Large intestine (tissue), 3 donors: ENCODE measurements around the gene MICAL2. TPM values are rescaled to one million over a fixed set of nuclear protein-coding genes. Genes with fewer than 3 reads are reported as not detected.

ENCODE experiments used
- DNase-seq, 2 donors: peaks; one replicate each; pipeline versions ENCODE4 v3.0.0 to v3.0.0-alpha.2; 2013
- H3K27ac ChIP-seq: one replicate; pipeline ENCODE4 v1.5.1; 2013; ENCODE audit warnings: low read length
- H3K27me3 ChIP-seq: 2 replicates; pipeline ENCODE4 v1.6.1; 2013; ENCODE audit warnings: low read length; ENCODE audit not compliant: control insufficient read depth, insufficient read depth
- H3K36me3 ChIP-seq: 2 replicates; pipeline ENCODE4 v1.6.1; 2013; ENCODE audit warnings: low read length; ENCODE audit not compliant: control insufficient read depth, insufficient read depth
- H3K4me1 ChIP-seq: one replicate; pipeline ENCODE4 v1.6.1; 2013; ENCODE audit warnings: low read length; ENCODE audit not compliant: control insufficient read depth, insufficient read depth
- H3K4me3 ChIP-seq: one replicate; pipeline ENCODE4 v1.5.1; 2013; ENCODE audit warnings: low read length
- H3K9me3 ChIP-seq: one replicate; pipeline ENCODE4 v1.6.1; 2013; ENCODE audit warnings: mild to moderate bottlenecking, low read depth, low read length, moderate library complexity; ENCODE audit not compliant: control insufficient read depth
- WGBS: methylation state at CpG from one replicate; pipeline ENCODE4 v1.1.5; 2013; ENCODE audit warnings: low lambda C conversion rate; ENCODE audit not compliant: insufficient coverage; 5-methylcytosine and 5-hydroxymethylcytosine counted together
- polyA plus RNA-seq: library from polyadenylated mRNA; unstranded; fragments of 120-200 nt; gene quantifications from one replicate; pipeline ENCODE4 v1.2.1, GENCODE V29; 2013

The MICAL2 gene
- polyA plus RNA-seq, 1 donor: 39.8 TPM

DNA sequence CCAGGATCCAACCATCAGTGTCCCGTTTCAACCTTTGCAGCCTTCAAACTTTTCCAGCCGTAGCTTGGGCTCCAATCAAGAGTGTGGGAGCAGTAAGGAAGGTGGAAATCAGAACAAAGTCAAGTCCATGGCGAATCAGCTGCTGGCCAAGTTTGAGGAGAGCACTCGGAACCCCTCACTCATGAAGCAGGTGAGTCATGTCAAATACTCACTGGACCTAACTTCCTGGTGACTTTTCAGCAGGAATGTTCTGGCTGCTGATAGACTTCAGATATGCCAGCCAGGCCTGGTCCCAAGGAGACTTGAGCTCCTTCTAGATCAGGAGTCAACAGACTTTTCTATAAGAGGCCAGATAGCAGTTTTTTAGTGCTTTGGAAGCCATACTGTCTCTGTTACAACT, 129.0 kb downstream of the MICAL2 start:
- no peaks in the 10 kb centered on the region for H3K27me3 ChIP-seq
- H3K4me1 ChIP-seq: peaks cover 6% of the 10 kb centered on the region
- H3K9me3 ChIP-seq: no peaks in the 10 kb centered on the region
- DNase-seq: no peak
- WGBS: no CpG with 5 or more reads among the region's 4 CpGs
- H3K36me3 ChIP-seq: peaks cover 31% of the 10 kb centered on the region
- H3K27ac ChIP-seq: no peak overlapping the region
- H3K4me3 ChIP-seq: no peak overlapping the region

DNA sequence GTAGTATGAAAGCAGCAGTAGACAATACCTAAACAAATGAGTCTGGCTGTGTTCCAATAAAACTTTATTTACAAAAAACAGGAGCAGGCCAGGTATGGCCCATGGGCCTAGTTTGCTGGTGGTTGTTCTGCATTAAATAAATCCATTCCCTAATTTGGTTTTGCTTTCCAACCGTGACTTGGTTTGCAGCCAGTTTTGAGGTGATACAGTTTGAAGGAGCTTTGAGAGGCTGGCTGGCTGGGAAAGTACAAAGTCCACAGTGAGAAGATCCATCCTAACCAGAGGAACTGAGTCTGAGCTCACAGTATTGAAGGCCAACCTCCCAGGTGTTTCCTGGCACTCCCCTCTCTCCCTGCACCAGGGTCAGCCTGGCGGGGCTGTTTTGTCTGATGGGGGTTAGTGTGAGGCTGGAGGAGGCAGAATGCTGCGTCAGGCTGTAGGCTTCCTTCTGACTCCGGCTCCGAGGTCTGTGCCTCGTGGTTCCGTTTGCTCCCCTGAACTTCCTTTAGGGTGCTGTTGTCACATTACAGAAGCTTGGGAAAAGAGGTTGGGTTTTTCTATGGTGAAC, 129.5 kb downstream of the MICAL2 start:
- Histone ChIP-seq H3K4me1 (peaks cover 6% of the 10 kb centered on the region), H3K27ac (no peak overlapping the region), H3K4me3 (no peak overlapping the region), H3K36me3 (peaks cover 31% of the 10 kb centered on the region), H3K9me3 (no peaks in the 10 kb centered on the region), H3K27me3 (no peaks in the 10 kb centered on the region)
- no CpG with 5 or more reads among the region's 7 CpGs for WGBS
- no peak for DNase-seq

DNA sequence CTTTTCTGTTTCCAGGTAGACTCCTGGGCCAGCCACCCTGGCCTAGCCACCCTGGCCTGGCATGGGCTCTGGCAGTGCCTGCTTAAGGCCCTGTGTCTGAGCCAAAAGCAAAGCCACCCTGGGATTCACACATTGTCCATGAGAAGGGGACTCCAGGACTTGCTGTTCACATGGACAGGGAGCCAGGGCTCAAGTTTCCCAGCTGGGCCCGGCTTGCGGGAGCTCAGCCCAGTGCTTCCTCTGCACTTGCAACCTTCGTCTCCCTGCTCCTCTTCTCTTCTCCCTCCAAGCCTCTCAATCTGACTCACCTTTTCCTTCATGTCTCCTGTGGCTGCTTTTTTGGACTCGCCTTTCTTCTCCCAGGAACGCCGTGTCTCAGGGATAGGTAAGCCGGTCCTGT, 130.3 kb downstream of the MICAL2 start:
- no peak for DNase-seq
- no peak overlapping the region for H3K4me3 ChIP-seq
- H3K9me3 ChIP-seq: no peaks in the 10 kb centered on the region
- no peaks in the 10 kb centered on the region for H3K27me3 ChIP-seq
- H3K4me1 ChIP-seq: peaks cover 6% of the 10 kb centered on the region
- H3K27ac ChIP-seq: no peak overlapping the region
- H3K36me3 ChIP-seq: peaks cover 34% of the 10 kb centered on the region
- WGBS: 100% methylated on average over 1 of the region's 7 CpGs

DNA sequence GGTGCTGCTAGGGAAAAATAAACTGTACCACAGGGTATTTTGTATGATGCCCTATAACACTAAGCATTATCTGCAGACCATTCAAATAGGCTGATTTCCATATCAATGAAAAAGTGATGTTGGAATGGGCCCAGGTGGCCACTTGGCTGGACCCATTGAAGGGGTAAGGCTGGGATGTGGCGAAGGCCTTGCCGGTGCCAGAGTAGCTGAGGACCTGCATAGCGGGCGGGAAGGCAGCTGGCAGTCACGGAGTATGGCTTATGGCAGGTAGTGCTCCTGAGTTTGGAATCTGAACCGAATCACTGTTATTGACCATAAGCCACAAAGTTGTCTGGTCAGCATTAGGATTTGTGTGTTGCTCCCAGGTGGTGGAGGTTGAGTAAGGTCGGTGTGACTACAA, 131.0 kb downstream of the MICAL2 start:
- peaks cover 35% of the 10 kb centered on the region for H3K36me3 ChIP-seq
- DNase-seq: no peak
- no peaks in the 10 kb centered on the region for H3K27me3 ChIP-seq
- H3K4me3 ChIP-seq: no peak overlapping the region
- peaks cover 6% of the 10 kb centered on the region for H3K4me1 ChIP-seq
- H3K9me3 ChIP-seq: no peaks in the 10 kb centered on the region
- WGBS: no CpG with 5 or more reads among the region's 7 CpGs
- H3K27ac ChIP-seq: no peak overlapping the region

DNA sequence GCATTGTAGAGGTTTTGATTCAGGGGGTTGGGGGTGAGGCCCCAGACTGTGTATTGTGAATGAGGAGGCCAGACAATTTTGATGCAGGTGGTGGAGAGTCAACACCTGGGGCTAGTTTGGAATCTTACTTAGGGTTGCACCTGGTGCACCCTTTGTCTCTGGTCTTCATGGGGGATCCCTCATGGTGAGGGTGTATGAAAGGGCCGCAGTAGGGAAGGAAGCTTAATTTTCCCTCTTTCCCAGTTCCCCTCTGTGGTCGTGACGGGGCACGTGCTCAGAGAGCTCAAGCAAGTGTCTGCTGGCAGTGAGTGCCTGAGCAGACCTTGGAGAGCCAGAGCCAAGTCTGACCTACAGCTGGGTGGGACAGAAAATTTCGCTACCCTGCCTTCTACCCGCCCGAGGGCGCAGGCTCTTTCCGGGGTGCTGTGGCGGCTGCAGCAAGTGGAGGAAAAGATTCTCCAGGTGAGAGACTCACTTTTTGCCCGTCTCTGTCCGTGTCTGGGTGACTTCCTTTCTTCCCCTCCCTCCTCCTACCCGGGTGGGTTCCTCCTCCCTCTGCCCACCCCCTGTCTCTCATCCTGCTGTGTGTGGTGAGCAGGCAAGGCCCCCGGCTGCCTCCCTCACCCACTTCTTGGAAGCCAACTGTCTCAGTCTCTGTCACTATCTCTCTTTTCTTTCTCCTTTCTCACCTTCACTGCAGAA, 131.7 kb downstream of the MICAL2 start:
- Histone ChIP-seq H3K9me3 (no peaks in the 10 kb centered on the region), H3K27me3 (no peaks in the 10 kb centered on the region), H3K4me1 (peaks cover 7% of the 10 kb centered on the region), H3K27ac (no peak overlapping the region), H3K36me3 (peaks cover 35% of the 10 kb centered on the region), H3K4me3 (no peak overlapping the region)
- no CpG with 5 or more reads among the region's 14 CpGs for WGBS
- DNase-seq: no peak

DNA sequence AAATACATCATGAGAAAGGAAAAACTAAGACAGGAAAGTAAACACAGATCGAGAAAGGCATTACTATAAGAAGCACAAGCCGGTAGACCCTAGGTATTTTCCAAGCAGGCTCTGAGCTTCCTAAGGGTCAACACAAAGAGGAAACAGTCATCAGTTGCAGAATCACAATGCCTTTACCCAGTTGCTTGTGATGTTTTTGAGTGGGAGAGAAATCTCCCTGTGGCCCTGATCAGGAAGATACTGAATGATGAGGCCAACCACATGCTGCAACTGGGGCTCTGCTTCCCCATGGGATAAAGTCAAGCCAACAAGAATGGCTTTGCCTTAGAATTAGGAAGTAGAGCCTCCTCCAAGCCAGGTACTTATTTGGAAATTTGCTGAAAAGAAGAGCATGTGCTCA, 132.6 kb downstream of the MICAL2 start:
- Histone ChIP-seq H3K9me3 (no peaks in the 10 kb centered on the region), H3K27ac (no peak overlapping the region), H3K4me1 (peaks cover 15% of the 10 kb centered on the region), H3K27me3 (no peaks in the 10 kb centered on the region), H3K4me3 (no peak overlapping the region), H3K36me3 (peaks cover 28% of the 10 kb centered on the region)
- WGBS: 80% methylated on average over 1 of the region's 2 CpGs
- no peak for DNase-seq

DNA sequence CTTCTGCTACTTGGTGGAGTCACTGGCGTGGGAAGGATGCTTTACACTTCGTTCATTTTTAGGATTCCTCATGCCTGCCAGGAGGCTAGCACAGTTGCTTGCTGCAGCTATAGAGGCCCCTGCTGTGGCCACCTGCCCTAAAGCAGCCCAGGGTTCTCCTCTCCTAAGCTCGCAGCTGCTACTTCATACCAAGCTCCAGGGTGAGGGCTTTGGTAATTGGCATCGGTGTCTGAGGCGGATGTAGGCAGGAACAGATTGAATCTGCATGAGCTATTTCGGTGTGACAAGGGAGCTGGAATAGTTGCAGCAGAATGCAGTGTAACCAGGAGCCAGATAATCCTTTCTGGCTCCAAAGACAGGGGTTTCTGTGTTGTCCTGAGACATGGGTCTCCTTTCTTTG, 133.1 kb downstream of the MICAL2 start:
- Histone ChIP-seq H3K9me3 (no peaks in the 10 kb centered on the region), H3K4me1 (peaks cover 19% of the 10 kb centered on the region), H3K36me3 (peaks cover 28% of the 10 kb centered on the region), H3K4me3 (no peak overlapping the region), H3K27me3 (no peaks in the 10 kb centered on the region), H3K27ac (no peak overlapping the region)
- no CpG with 5 or more reads among the region's 6 CpGs for WGBS
- DNase-seq: no peak

DNA sequence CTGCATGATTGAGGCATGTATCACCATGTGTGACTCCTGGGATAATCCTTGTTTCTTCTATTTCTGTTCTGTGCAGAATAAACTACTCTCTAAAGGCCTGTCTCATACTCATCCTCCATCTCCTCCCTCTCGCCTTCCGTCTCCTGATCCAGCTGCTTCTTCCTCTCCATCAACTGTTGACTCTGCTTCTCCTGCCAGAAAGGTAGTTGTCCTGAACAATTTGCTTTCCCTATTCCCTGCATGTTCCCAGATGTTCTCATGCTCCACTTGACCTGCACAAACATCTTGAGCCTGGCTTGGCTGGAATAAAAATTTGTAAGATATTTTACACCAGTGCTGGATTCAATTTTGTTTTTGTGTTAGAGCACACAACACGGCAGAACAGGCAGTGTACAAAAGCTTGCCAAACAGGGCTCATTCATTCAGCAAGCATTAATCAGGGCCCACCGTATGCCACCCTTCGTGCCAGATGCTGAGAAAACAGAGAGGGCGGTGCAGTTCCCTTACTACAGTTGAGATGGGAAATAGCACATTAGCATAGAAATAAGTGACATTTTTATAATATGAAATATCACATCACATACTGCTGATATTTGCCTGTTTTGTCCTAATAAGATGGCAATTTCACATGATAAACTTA, 133.6 kb downstream of the MICAL2 start:
- H3K27ac ChIP-seq: no peak overlapping the region
- no peak overlapping the region for H3K4me3 ChIP-seq
- H3K27me3 ChIP-seq: no peaks in the 10 kb centered on the region
- H3K4me1 ChIP-seq: peaks cover 24% of the 10 kb centered on the region
- DNase-seq: no peak
- H3K36me3 ChIP-seq: peaks cover 28% of the 10 kb centered on the region
- no peaks in the 10 kb centered on the region for H3K9me3 ChIP-seq
- 100% methylated on average over 2 of the region's 6 CpGs for WGBS

DNA sequence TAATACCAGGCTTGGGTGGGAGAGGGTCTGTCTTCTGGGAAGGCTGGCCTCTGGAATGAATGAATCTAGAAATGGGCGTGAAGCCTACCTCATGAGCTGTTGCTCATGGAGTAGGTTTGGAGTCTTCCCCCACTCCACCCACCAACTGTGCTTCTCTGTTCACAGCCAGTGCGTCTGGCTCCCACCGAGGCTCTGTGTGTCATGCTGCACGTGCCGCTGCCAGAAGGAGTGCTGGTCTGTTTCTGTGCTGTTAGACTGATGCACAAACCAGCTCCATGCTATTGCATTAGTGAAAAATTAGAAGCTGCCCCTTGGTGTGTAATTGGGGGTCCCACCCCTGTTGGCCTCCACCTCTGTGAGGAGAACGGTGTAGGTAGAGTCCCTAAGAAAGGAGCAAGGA, 134.7 kb downstream of the MICAL2 start:
- H3K9me3 ChIP-seq: no peaks in the 10 kb centered on the region
- WGBS: no CpG with 5 or more reads among the region's 6 CpGs
- H3K4me1 ChIP-seq: peaks cover 27% of the 10 kb centered on the region
- DNase-seq: no peak
- H3K27me3 ChIP-seq: no peaks in the 10 kb centered on the region
- H3K36me3 ChIP-seq: peaks cover 26% of the 10 kb centered on the region
- no peak overlapping the region for H3K4me3 ChIP-seq
- no peak overlapping the region for H3K27ac ChIP-seq

DNA sequence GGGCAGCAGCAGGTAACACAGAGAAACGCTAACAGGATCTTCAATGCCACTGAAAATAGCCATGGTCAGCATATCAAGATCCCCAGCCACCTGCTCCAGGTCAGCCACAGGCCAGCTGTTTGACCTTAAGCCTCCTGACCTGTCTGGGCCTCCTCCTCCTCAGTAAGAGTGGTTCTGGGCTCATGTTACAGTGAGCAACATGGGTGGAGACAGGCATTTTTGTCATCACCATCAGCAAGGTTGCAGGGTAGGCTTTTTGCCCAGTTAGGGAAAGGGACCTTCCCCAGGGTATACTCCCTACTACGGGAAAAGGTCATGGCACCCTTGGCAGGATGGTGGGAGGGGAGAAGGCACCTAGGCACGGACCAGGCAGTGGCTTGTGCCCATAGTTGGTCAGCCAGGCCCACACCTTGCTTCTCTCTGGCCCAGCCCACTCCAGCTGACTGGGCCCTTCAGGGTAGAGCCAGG, 135.2 kb downstream of the MICAL2 start:
- no peak overlapping the region for H3K4me3 ChIP-seq
- no peaks in the 10 kb centered on the region for H3K27me3 ChIP-seq
- peaks cover 24% of the 10 kb centered on the region for H3K4me1 ChIP-seq
- no peaks in the 10 kb centered on the region for H3K9me3 ChIP-seq
- no peak for DNase-seq
- no CpG with 5 or more reads among the region's 3 CpGs for WGBS
- H3K36me3 ChIP-seq: peaks cover 26% of the 10 kb centered on the region
- H3K27ac ChIP-seq: no peak overlapping the region
